ENCODE data around the gene REM1.

The REM1 gene

DNA sequence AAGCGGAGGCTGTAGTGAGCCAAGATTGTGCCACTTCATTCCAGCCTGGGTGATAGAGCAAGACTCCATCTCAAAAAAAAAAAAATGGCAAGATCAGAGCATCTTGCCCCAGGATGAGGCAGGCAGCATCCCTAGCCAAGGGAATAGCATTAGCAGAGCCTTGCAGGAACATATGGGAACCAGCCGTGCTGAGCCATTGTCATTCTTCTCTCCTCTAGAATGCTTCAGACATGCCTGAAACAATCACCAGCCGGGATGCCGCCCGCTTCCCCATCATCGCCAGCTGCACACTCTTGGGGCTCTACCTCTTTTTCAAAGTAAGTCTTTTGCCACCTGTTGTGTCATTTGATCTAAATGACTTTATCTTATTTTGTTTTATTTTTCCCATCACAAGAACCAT is 52.2 kb downstream of the REM1 start:
- Histone ChIP-seq H3K9me3 (ENCODE audit: control insufficient read depth, insufficient read depth, low read length) (no peaks in the 10 kb centered on the region), H3K4me1 (ENCODE audit: insufficient read depth, low read length) (peaks cover 4% of the 10 kb centered on the region; the same call in 1 of the 2 replicates), H3K9ac (ENCODE audit: low read depth, low read length) (no peak overlapping the region), H3K36me3 (ENCODE audit: insufficient read depth, low read length) (peaks cover 23% of the 10 kb centered on the region)
